Epithelial cell of proximal tubule (primary cell): ENCODE measurements around the gene NDUFB4. TPM values are rescaled to one million over a fixed set of nuclear protein-coding genes. Genes with fewer than 3 reads are reported as not detected.
A peak's percentile ranks its signal among the peaks of the same experiment; 100 is the strongest.
"Not testable (repeated sequence)": the region's sequence is repeated elsewhere in the genome, so short reads cannot be mapped to it uniquely, and the experiment has no call there.

Experiments used
- DNase-seq: peaks from one replicate; pipeline ENCODE4 v3.0.0-alpha.2; 2011; ENCODE audit warnings: low read depth
- H3K4me3 ChIP-seq: 2 replicates; pipeline ENCODE4 v1.5.1; 2011; ENCODE audit warnings: low read depth, mild to moderate bottlenecking, low read length
- total RNA-seq: library from RNA; depleted of rRNA; stranded (reverse); fragments of >200 nt; gene quantifications from 2 replicates; pipeline ENCODE4 v1.2.3, GENCODE V29; 2015
- TF ChIP-seq, protein P1 (sequence below): conservative IDR thresholded peaks from 2 replicates; pipeline ENCODE4 v1.5.1; 2012; ENCODE audit warnings: low read depth, mild to moderate bottlenecking, low read length

NDUFB4 gene
- total RNA-seq, 1 donor from 2014 or later, result 172 TPM

- TF ChIP-seq, protein P1, sequence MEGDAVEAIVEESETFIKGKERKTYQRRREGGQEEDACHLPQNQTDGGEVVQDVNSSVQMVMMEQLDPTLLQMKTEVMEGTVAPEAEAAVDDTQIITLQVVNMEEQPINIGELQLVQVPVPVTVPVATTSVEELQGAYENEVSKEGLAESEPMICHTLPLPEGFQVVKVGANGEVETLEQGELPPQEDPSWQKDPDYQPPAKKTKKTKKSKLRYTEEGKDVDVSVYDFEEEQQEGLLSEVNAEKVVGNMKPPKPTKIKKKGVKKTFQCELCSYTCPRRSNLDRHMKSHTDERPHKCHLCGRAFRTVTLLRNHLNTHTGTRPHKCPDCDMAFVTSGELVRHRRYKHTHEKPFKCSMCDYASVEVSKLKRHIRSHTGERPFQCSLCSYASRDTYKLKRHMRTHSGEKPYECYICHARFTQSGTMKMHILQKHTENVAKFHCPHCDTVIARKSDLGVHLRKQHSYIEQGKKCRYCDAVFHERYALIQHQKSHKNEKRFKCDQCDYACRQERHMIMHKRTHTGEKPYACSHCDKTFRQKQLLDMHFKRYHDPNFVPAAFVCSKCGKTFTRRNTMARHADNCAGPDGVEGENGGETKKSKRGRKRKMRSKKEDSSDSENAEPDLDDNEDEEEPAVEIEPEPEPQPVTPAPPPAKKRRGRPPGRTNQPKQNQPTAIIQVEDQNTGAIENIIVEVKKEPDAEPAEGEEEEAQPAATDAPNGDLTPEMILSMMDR, result peak; percentile 31
- H3K4me3 ChIP-seq, result no peak overlapping the region
- DNase-seq, result no peak
Measured at GRCh38 chr3:120622870-120623726, 27.0 kb downstream of the NDUFB4 start.

- TF ChIP-seq, protein P1, result no peak
- H3K4me3 ChIP-seq, result no peak overlapping the region
- no peak for DNase-seq
Measured at GRCh38 chr3:120623727-120624093, 27.6 kb downstream of the NDUFB4 start.

DNA sequence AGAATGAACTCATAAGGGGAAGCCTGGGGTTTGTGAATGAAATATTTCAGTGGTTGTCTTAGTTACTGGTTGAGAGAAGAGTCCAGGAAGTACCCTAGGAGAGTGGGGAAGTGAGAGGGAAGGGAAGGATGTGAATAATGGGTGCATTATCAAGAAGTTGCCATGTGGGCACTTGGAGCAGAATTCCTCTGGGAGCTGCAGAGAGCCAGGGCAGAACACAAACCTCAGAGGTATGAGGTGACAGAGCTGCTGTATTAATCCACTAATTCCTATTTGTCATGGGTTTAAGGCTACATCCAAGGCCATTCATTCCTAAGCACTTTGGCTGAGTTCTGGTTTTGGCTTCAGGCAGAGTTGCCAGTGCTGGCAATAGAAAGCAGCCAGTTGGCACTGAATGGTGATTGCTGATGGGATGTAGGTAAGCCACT lies 29.0 kb downstream of the NDUFB4 start:
- H3K4me3 ChIP-seq, result no peak overlapping the region
- TF ChIP-seq, protein P1, result no peak
- no peak for DNase-seq

DNA sequence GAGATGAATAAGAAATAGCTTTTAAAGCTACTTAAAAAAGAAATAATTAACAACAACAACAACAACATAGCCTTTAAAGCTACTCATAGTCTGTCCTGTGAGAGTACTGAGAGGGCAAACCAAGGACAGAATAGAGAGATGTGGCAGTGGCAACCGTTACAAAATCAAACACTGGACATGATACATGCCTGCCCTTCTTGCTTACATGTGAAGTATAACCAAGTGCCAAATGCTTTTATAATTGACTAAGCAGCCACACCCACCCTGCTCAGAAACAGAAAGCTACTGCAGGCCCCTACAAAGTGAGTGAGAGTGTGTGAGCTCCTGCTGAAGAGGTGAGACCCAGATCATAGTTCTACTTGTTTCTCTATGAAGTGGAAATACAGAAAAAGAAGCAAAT lies 38.4 kb downstream of the NDUFB4 start:
- TF ChIP-seq, protein P1, result no peak
- DNase-seq, result no peak
- no peak overlapping the region for H3K4me3 ChIP-seq

GRCh38 chr3:120636795-120637401 lies 40.8 kb downstream of the NDUFB4 start:
- H3K4me3 ChIP-seq, result no peak overlapping the region
- no peak for DNase-seq
- TF ChIP-seq, protein P1, result no peak

- DNase-seq, result no peak
- TF ChIP-seq, protein P1, result no peak
Measured at GRCh38 chr3:120637851-120638559, 41.9 kb downstream of the NDUFB4 start.

DNA sequence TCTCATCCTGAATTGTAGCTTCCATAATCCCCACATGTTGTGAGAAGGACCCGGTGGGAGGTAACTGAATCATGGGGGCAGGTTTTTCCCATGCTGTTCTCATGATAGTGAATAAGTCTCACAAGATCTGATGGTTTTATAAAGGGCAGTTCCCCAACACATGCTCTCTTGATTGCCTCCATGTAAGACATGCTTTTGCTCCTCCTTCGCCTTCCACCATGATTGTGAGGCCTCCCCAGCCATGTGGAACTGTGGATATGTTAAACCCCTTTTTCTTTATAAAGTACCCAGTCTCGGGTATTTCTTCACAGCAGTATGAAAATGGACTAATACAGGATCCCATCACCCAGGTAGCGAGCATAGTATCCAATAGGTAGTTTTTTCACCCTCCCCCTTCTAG lies 42.7 kb downstream of the NDUFB4 start:
- DNase-seq, H3K4me3 ChIP-seq: not testable (repeated sequence)

More at GRCh38 chr3:120637851-120638559, 41.9 kb downstream of the NDUFB4 start:
- no peak overlapping the region for H3K4me3 ChIP-seq
